Smooth muscle cell (in vitro differentiated cells): ENCODE results near the gene PLAGL2. TPM values are rescaled to one million over a fixed set of nuclear protein-coding genes. Genes with fewer than 3 reads are reported as not detected.

Source experiments
- DNase-seq: peaks from one replicate; lab custom pipeline; 2025; ENCODE audit not compliant: unreplicated experiment; lab: John Stamatoyannopoulos, UW
- H2AFZ ChIP-seq: fragments of 200-600 bp; sonication (generic); 2 replicates; pipeline ENCODE4 v1.6.0; 2016; ENCODE audit warnings: antibody characterized with exemption, low read depth, mild to moderate bottlenecking
- H3F3A ChIP-seq: fragments of 200-600 bp; sonication (generic); 2 replicates; pipeline ENCODE4 v1.6.0; 2017; ENCODE audit warnings: antibody characterized with exemption, low read depth
- H3K27ac ChIP-seq: fragments of 200-600 bp; sonication (generic); 2 replicates; pipeline ENCODE4 v1.5.1; 2016; ENCODE audit warnings: low read depth, mild to moderate bottlenecking
- H3K27me3 ChIP-seq: fragments of 200-600 bp; sonication (generic); 2 replicates; pipeline ENCODE4 v1.6.1; 2016; ENCODE audit warnings: low read depth, mild to moderate bottlenecking
- H3K36me3 ChIP-seq: fragments of 200-600 bp; sonication (generic); 2 replicates; pipeline ENCODE4 v1.5.1; 2016; ENCODE audit warnings: low read depth
- H3K4me1 ChIP-seq: fragments of 200-600 bp; sonication (generic); 2 replicates; pipeline ENCODE4 v1.5.1; 2016; ENCODE audit warnings: low read depth
- H3K4me2 ChIP-seq: fragments of 200-600 bp; sonication (generic); 2 replicates; pipeline ENCODE4 v1.6.0; 2016; ENCODE audit warnings: mild to moderate bottlenecking
- H3K4me3 ChIP-seq: fragments of 200-600 bp; sonication (generic); 2 replicates; pipeline ENCODE4 v1.5.1; 2016; ENCODE audit warnings: mild to moderate bottlenecking
- H3K79me2 ChIP-seq: fragments of 200-600 bp; sonication (generic); 2 replicates; pipeline ENCODE4 v1.6.0; 2016; ENCODE audit warnings: low read depth, mild to moderate bottlenecking
- H3K9ac ChIP-seq: fragments of 200-600 bp; sonication (generic); 2 replicates; pipeline ENCODE4 v1.6.0; 2016; ENCODE audit warnings: low read depth
- H3K9me3 ChIP-seq: fragments of 200-600 bp; sonication (generic); replicated peaks from 2 replicates; pipeline ENCODE4 v1.5.1; 2016; ENCODE audit warnings: low read depth
- H4K20me1 ChIP-seq: fragments of 200-600 bp; sonication (generic); 2 replicates; pipeline ENCODE4 v1.6.0; 2016; ENCODE audit warnings: low read depth
- WGBS: methylation state at CpG from one replicate; pipeline ENCODE4 v1.1.7; 2016; ENCODE audit warnings: low lambda C conversion rate; 5-methylcytosine and 5-hydroxymethylcytosine counted together
- polyA plus RNA-seq: library from polyadenylated mRNA; unstranded; fragments of >200 nt; fragmentation: Nextera tagmentation; extraction: Ambion mirVana; gene quantifications from 2 replicates; pipeline ENCODE4 v1.2.1, GENCODE V29; 2016
- total RNA-seq: library from RNA; depleted of rRNA; stranded (reverse); fragments of >200 nt; gene quantifications from 2 replicates; pipeline ENCODE4 v1.2.3, GENCODE V29; 2014
- TF ChIP-seq, protein P1 (sequence below): fragments of 200-600 bp; sonication (generic); IDR thresholded peaks from 2 replicates; pipeline ENCODE4 v1.5.1; 2017; ENCODE audit warnings: borderline replicate concordance, mild to moderate bottlenecking, antibody characterized with exemption; ENCODE audit not compliant: insufficient read depth, poor library complexity, severe bottlenecking

PLAGL2 gene
- total and polyA plus RNA-seq, 2 experiments from 2014 or later, result 10.4 to 18.7 TPM

DNA sequence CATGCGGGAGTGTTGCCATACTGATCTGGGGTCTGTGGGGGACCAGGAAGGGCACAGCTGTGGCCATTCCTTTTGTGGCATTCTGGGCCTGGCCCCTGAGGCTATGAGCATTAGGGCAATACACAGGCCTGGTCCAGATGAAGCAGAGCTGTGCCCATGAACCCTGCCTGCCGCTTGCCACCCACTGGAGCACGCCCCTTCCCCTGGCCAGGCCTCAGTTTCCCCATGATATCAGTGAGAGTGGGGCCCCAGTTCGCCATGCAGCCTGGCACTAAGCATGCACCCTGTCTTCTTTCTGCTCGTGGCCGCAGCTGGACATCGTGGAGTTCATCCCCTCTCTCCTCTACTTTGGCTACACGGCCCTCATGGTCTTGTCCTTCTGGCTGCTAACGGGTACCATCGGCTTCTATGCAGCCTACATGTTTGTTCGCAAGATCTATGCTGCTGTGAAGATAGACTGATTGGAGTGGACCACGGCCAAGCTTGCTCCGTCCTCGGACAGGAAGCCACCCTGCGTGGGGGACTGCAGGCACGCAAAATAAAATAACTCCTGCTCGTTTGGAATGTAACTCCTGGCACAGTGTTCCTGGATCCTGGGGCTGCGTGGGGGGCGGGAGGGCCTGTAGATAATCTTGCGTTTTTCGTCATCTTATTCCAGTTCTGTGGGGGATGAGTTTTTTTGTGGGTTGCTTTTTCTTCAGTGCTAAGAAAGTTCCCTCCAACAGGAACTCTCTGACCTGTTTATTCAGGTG lies 42.4 kb downstream of the PLAGL2 start:
- H3K9me3 ChIP-seq, result no peaks in the 10 kb centered on the region
- no peak overlapping the region for H2AFZ ChIP-seq
- no peaks in the 10 kb centered on the region for H3K79me2 ChIP-seq
- H3K4me1 ChIP-seq, result no peaks in the 10 kb centered on the region
- no peak overlapping the region for H3K27ac ChIP-seq
- no peaks in the 10 kb centered on the region for H4K20me1 ChIP-seq
- no peak for DNase-seq
- no peaks in the 10 kb centered on the region for H3F3A ChIP-seq
- H3K9ac ChIP-seq, result no peak overlapping the region
- WGBS, result 97% methylated on average over 21 of the region's 21 CpGs
- peaks cover 11% of the 10 kb centered on the region for H3K36me3 ChIP-seq
- TF ChIP-seq, protein P1, sequence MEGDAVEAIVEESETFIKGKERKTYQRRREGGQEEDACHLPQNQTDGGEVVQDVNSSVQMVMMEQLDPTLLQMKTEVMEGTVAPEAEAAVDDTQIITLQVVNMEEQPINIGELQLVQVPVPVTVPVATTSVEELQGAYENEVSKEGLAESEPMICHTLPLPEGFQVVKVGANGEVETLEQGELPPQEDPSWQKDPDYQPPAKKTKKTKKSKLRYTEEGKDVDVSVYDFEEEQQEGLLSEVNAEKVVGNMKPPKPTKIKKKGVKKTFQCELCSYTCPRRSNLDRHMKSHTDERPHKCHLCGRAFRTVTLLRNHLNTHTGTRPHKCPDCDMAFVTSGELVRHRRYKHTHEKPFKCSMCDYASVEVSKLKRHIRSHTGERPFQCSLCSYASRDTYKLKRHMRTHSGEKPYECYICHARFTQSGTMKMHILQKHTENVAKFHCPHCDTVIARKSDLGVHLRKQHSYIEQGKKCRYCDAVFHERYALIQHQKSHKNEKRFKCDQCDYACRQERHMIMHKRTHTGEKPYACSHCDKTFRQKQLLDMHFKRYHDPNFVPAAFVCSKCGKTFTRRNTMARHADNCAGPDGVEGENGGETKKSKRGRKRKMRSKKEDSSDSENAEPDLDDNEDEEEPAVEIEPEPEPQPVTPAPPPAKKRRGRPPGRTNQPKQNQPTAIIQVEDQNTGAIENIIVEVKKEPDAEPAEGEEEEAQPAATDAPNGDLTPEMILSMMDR, result no peak
- no peak overlapping the region for H3K4me3 ChIP-seq
- H3K27me3 ChIP-seq, result no peaks in the 10 kb centered on the region
- no peak overlapping the region for H3K4me2 ChIP-seq

DNA sequence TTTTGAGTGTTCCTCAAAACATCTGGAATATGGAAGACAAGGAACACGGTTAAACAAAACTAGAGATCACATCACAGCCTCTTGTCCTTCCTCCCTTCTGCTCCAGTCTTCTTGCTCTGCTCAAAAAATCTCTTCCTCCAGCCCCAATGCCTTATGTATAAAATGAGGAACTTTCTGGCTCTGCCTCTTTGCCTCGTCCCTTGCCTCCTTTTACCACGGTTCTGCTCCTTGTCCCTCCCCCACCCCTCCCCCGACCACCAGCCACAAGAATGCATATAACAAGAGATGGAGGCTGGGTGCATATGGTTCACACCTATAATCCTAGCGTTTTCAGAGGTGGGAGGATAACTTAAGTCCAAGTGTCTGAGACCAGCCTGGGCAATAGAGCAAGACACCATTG lies 43.6 kb downstream of the PLAGL2 start:
- no peak for DNase-seq
- Histone ChIP-seq H3K79me2 (no peaks in the 10 kb centered on the region), H3K36me3 (peaks cover 13% of the 10 kb centered on the region), H3K27me3 (no peaks in the 10 kb centered on the region), H3K9ac (no peak overlapping the region), H3F3A (no peaks in the 10 kb centered on the region), H3K4me2 (no peak overlapping the region), H4K20me1 (no peaks in the 10 kb centered on the region), H2AFZ (no peak overlapping the region), H3K9me3 (no peaks in the 10 kb centered on the region), H3K4me3 (no peak overlapping the region), H3K4me1 (no peaks in the 10 kb centered on the region), H3K27ac (no peak overlapping the region)
- TF ChIP-seq, protein P1, result no peak
- 88% methylated on average over 5 of the region's 5 CpGs for WGBS

DNA sequence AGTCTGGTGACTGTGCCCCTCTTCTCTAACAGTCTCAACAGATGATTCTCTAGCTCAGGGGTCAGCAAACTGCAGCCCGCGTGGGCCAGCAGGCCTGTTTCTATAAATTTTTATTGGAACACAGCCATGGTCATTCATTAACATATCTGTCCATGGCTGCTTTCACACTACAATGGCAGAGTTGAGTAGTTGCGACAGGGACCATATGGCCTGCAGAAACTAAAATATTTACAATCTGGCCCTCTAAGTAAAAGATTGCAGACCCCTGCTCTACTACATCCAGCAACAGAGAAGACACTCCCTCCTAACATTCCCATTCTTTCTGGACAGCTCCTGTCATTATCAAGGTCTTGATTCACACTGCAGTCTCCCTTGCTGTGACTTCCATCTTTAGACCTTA lies 45.2 kb downstream of the PLAGL2 start:
- Histone ChIP-seq H3K4me3 (no peak overlapping the region), H3K36me3 (peaks cover 28% of the 10 kb centered on the region)

More for the DNA sequence above, 45.2 kb downstream of the PLAGL2 start:
- Histone ChIP-seq H3K4me1 (no peaks in the 10 kb centered on the region), H3K9me3 (no peaks in the 10 kb centered on the region), H3K27me3 (no peaks in the 10 kb centered on the region), H2AFZ (no peak overlapping the region), H3K4me2 (no peak overlapping the region), H4K20me1 (no peaks in the 10 kb centered on the region), H3K27ac (no peak overlapping the region), H3F3A (no peaks in the 10 kb centered on the region), H3K9ac (no peak overlapping the region), H3K79me2 (no peaks in the 10 kb centered on the region)
- no peak for DNase-seq
- 82% methylated on average over 3 of the region's 3 CpGs for WGBS
- TF ChIP-seq, protein P1, result no peak
